Ishikawa (cell line): ENCODE measurements around the gene CTRB2.

Experiments used
- CEBPB ChIP-seq: IDR thresholded peaks from 2 replicates; pipeline ENCODE4 v1.6.1; 2012
- EGR1 ChIP-seq: IDR thresholded peaks from 2 replicates; pipeline ENCODE4 v1.6.1; 2012
- EP300 ChIP-seq: IDR thresholded peaks from 2 replicates; pipeline ENCODE4 v1.6.1; 2012; ENCODE audit warnings: borderline replicate concordance
- FOXM1 ChIP-seq: IDR thresholded peaks from 2 replicates; pipeline ENCODE4 v1.6.1; 2012; ENCODE audit warnings: low read depth, borderline replicate concordance
- NFIC ChIP-seq: IDR thresholded peaks from 2 replicates; pipeline ENCODE4 v1.6.1; 2012
- TAF1 ChIP-seq: IDR thresholded peaks from 2 replicates; pipeline ENCODE4 v1.6.1; 2012; ENCODE audit warnings: low read depth, mild to moderate bottlenecking
- TCF12 ChIP-seq: IDR thresholded peaks from 2 replicates; pipeline ENCODE4 v1.6.1; 2012; ENCODE audit warnings: low read depth
- YY1 ChIP-seq: IDR thresholded peaks from 2 replicates; pipeline ENCODE4 v1.6.1; 2012; ENCODE audit warnings: low read depth
- ZBTB7A ChIP-seq: IDR thresholded peaks from 2 replicates; pipeline ENCODE4 v1.6.1; 2012; ENCODE audit warnings: low read depth
- TF ChIP-seq, protein P1 (sequence below): IDR thresholded peaks from 2 replicates; pipeline ENCODE4 v1.6.1; 2012

DNA sequence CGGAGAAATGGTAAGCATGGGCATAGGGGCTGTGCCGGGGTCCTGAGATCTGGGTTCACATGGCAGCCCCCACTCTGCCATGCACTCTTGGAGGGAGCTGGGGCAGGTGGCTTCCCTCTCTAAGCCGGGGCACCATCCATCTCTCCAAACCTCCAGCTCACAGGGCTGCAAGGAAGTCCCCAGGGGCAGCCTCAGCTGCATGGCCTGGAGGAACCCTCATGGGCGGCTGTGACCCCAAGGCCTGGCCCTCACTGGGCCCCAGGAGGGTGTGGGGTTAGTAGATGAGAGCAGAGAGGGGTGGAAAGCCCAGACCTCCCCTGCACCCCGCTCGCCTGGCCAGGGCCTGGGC lies 2.6 kb downstream of the CTRB2 start:
- no peak for TF ChIP-seq TCF12
- no peak for TF ChIP-seq FOXM1
- TF ChIP-seq EP300, result no peak
- TF ChIP-seq CEBPB, result no peak
- TF ChIP-seq, protein P1, sequence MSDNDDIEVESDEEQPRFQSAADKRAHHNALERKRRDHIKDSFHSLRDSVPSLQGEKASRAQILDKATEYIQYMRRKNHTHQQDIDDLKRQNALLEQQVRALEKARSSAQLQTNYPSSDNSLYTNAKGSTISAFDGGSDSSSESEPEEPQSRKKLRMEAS, result no peak
- TF ChIP-seq YY1, result no peak
- no peak for TF ChIP-seq EGR1
- TF ChIP-seq NFIC, result no peak
- TF ChIP-seq ZBTB7A, result no peak
- no peak for TF ChIP-seq TAF1
